ENCODE results near the gene ATP8B3. TPM values are rescaled to one million over a fixed set of nuclear protein-coding genes. Genes with fewer than 3 reads are reported as not detected.

ATP8B3 gene
- total RNA-seq, 1 experiment from 2014 or later, result 9.6 TPM

DNA sequence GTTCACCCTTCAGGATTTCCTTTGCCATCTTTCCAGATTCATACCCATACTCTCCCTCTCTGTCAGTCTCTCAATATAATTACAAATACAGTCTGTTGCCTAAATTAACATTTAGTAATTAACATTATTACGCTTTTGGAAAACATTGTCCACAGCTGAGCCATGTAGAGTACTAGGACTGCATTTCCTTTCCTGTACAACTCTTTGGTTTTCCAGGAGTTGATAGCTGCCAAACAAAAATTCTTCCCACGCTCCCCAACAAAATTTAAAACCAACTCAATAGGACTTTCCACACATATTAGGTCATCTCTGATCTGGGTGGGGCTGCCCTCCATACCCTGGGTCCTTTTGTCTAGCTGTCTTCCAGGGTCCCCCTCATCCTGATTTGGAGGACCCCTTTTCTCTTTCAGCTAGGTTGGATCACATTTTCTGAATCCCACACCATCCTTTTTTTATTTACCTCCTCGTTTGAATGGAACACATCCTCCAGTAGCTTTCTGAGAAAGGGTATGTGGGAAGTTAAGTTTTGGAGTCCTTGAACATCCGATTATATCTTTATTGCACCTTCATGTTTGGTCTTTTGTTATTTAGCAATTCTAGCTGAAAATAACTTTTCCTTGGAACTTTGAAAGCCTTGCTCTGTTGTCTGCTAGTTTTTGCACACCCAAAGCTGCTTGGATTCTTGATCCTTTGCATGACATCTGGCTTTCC lies 41.1 kb downstream of the ATP8B3 start:
- Histone ChIP-seq H2BK15ac (ENCODE audit: low read depth, low read length) (no peak overlapping the region), H2BK5ac (ENCODE audit: insufficient read length, low read length) (no peak overlapping the region), H3K18ac (ENCODE audit: insufficient read length, low read depth, low read length) (no peak overlapping the region), H4K8ac (replicated peaks; ENCODE audit: insufficient read length, low read depth, low read length) (no peak overlapping the region), H2AK5ac (ENCODE audit: insufficient read length, low read length) (no peak overlapping the region), H3K14ac (ENCODE audit: insufficient read depth, low read length) (no peak overlapping the region), H3K9me3 (ENCODE audit: control insufficient read depth, low read depth, low read length) (peaks cover 10% of the 10 kb centered on the region), H3K4ac (ENCODE audit: low read depth, low read length) (no peak overlapping the region), H2BK120ac (ENCODE audit: low read depth, low read length, poor library complexity, severe bottlenecking) (no peak overlapping the region), H3K4me2 (ENCODE audit: insufficient read depth, insufficient read length, low read length) (no peak overlapping the region), H3K27ac (ENCODE audit: insufficient read length, low read depth, low read length) (no peak overlapping the region), H3K56ac (ENCODE audit: insufficient read length, low read depth, low read length) (no peak overlapping the region), H3K4me1 (ENCODE audit: insufficient read depth, low read length) (0 out of 2 replicates have a peak, but pooled peaks cover 4% of the 10 kb centered on the region), H2BK12ac (ENCODE audit: insufficient read length, low read depth, low read length) (no peak overlapping the region), H4K20me1 (ENCODE audit: control insufficient read depth, insufficient read depth, insufficient read length) (peaks cover 2% of the 10 kb centered on the region), H3K23me2 (ENCODE audit: insufficient read length, low read depth, low read length, poor library complexity, severe bottlenecking) (no peaks in the 10 kb centered on the region), H3K23ac (ENCODE audit: insufficient read length, low read depth, low read length) (no peak overlapping the region), H3K79me2 (ENCODE audit: insufficient read depth, low read length) (no peaks in the 10 kb centered on the region), H4K91ac (ENCODE audit: insufficient read length, low read depth, low read length) (no peak overlapping the region), H3K9ac (ENCODE audit: extremely low read depth, insufficient read length, low read length) (no peak overlapping the region), H3K27me3 (ENCODE audit: insufficient read depth, low read length) (peaks cover 33% of the 10 kb centered on the region; the same call in 1 of the 2 replicates), H3K79me1 (ENCODE audit: insufficient read depth, low read depth, low read length, poor library complexity, severe bottlenecking) (no peaks in the 10 kb centered on the region), H3T11ph (ENCODE audit: low read length) (no peak overlapping the region), H4K5ac (ENCODE audit: insufficient read length, low read depth, low read length) (no peak overlapping the region), H2BK20ac (ENCODE audit: low read depth, low read length, poor library complexity, severe bottlenecking) (no peak overlapping the region), H2AFZ (ENCODE audit: low read length) (no peak overlapping the region)
- Mint-ChIP-seq H3K27ac (no peak overlapping the region), H3K9me3 (peaks cover 26 to 43% of the 10 kb centered on the region in 2 experiments), H3K4me1 (peaks cover 0 to 17% of the 10 kb centered on the region in 2 experiments; a peak in 2 of 4 replicates), H3K36me3 (ENCODE audit: insufficient read depth in 1 of 3, low read depth in 3 of 3) (peaks cover 0 to 7% (median 2%) of the 10 kb centered on the region in 3 experiments; a peak in 4 of 7 replicates), H3K27me3 (ENCODE audit: low read depth) (peaks cover 96% of the 10 kb centered on the region), H3K4me3 (peak overlapping the region in 1 of 2 experiments; percentile 2; a peak in 1 of 5 replicates)
- no CpG with 5 or more reads among the region's 4 CpGs for WGBS (ENCODE audit: extremely low coverage, insufficient read length, low lambda C conversion rate)
- TF ChIP-seq, protein P1, sequence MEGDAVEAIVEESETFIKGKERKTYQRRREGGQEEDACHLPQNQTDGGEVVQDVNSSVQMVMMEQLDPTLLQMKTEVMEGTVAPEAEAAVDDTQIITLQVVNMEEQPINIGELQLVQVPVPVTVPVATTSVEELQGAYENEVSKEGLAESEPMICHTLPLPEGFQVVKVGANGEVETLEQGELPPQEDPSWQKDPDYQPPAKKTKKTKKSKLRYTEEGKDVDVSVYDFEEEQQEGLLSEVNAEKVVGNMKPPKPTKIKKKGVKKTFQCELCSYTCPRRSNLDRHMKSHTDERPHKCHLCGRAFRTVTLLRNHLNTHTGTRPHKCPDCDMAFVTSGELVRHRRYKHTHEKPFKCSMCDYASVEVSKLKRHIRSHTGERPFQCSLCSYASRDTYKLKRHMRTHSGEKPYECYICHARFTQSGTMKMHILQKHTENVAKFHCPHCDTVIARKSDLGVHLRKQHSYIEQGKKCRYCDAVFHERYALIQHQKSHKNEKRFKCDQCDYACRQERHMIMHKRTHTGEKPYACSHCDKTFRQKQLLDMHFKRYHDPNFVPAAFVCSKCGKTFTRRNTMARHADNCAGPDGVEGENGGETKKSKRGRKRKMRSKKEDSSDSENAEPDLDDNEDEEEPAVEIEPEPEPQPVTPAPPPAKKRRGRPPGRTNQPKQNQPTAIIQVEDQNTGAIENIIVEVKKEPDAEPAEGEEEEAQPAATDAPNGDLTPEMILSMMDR (conservative IDR thresholded peaks at IDR 0.05), result no peak
- no peak for DNase-seq

All from H9 (cell line).